ENCODE measurements around the gene CERS5.

DNA sequence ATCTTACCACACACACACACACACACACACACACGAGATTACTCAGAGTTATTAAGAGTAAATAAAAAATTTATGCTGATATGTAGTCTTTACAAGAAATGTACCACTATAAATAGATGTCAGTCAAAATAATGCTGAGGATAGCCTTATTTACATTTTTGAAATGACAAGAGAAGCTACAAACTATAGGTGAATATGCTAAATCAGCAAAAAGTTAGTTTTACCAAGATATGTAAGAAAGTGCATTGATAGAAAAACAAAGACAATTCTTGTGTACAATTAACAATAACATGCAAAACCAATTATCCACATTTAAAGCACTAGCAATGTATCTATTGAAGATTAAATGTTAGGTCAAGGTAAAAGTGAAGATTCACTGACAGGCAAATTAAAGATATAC lies 46.8 kb upstream of the CERS5 start:
- TF ChIP-seq POLR2A (IDR thresholded peaks at IDR 0.05; ENCODE audit: low read depth, low read length): no peak
- no peak for TF ChIP-seq POLR2AphosphoS5 (IDR thresholded peaks at IDR 0.05; ENCODE audit: low read depth, low read length)
- TF ChIP-seq TAF1 (IDR thresholded peaks at IDR 0.05; ENCODE audit: low read depth, low read length): no peak
- no peak for TF ChIP-seq SPI1 (IDR thresholded peaks at IDR 0.05; ENCODE audit: low read depth, low read length)
- no peak for TF ChIP-seq POU2F2 (IDR thresholded peaks at IDR 0.05; ENCODE audit: low read depth, low read length)

Data from GM12891 (cell line).